Lower lobe of right lung (tissue), 2 donors: ENCODE results near the gene IMPDH2. TPM values are rescaled to one million over a fixed set of nuclear protein-coding genes. Genes with fewer than 3 reads are reported as not detected.

Experiments
- ATAC-seq, 2 donors: fragments of 200-7000 bp; cut with Tn5 transposase; one replicate each; pipeline ENCODE4 v1.9.1; 2020 to 2022; ENCODE audit warnings: mild to moderate bottlenecking in 2 of 2, moderate library complexity in 2 of 2
- DNase-seq: peaks from one replicate; pipeline ENCODE4 v3.0.0-alpha.2; 2020
- H3K27ac ChIP-seq: fragments of 200-600 bp; one replicate; pipeline ENCODE4 v1.8.0; 2022
- H3K27me3 ChIP-seq: fragments of 200-600 bp; one replicate; pipeline ENCODE4 v1.8.0; 2022; ENCODE audit warnings: low read depth
- H3K36me3 ChIP-seq: fragments of 200-600 bp; one replicate; pipeline ENCODE4 v1.8.0; 2022; ENCODE audit warnings: mild to moderate bottlenecking
- H3K4me1 ChIP-seq: fragments of 200-600 bp; one replicate; pipeline ENCODE4 v1.8.0; 2022
- H3K4me3 ChIP-seq: fragments of 200-600 bp; one replicate; pipeline ENCODE4 v1.8.0; 2022; ENCODE audit warnings: mild to moderate bottlenecking
- H3K9me3 ChIP-seq: fragments of 200-600 bp; one replicate; pipeline ENCODE4 v1.8.0; 2022
- intact Hi-C: fragments of 100-400 bp; cut with DNase I; formaldehyde crosslinking; loops from one replicate; pipeline ENCODE4 v1.11.0; 2022
- microRNA-seq: library from miRNA; unstranded; fragments of <30 nt; microRNA quantifications from one replicate; pipeline ENCODE4 v1.2.0, GENCODE V29; 2020; ENCODE audit warnings: borderline number of aligned reads
- total RNA-seq: library from RNA; stranded (reverse); fragmentation: NEBNext Ultra II Directional; extraction: Animal tissue kit (Norgen Biotek cat#: 25700); gene quantifications from one replicate; pipeline ENCODE4 v1.2.1, GENCODE V29; 2021
- TF ChIP-seq, protein P1 (sequence below): fragments of 200-600 bp; IDR thresholded peaks from one replicate; pipeline ENCODE4 v1.8.0; 2022; ENCODE audit warnings: antibody characterized with exemption, mild to moderate bottlenecking
- donor health status: DM: no; HTN: yes; CAD: no; lungs with severe emphysema.

The IMPDH2 gene
- total RNA-seq, 1 donor from 2014 or later: 112 TPM

DNA sequence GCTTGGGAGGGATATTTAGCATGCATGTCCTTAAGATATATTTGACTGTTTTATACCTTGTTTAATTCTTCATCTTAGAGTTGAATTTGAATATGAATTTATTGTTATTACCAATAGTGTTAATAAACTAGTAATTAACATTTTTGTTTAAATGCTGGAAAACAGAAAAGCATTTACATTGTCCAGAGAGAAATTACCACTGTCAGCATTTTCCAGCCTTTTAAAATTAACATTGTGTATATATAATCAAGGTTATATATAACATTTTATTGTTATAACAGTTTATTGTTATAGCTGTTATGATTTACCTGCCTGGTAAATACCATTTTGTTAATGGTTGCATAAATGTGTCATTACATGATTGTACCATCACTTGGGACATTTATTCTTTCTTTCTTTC, 47.2 kb downstream of the IMPDH2 start:
- Histone ChIP-seq H3K27ac (no peak overlapping the region), H3K36me3 (peaks cover 89% of the 10 kb centered on the region), H3K4me1 (no peaks in the 10 kb centered on the region), H3K4me3 (no peak overlapping the region), H3K9me3 (no peaks in the 10 kb centered on the region), H3K27me3 (no peaks in the 10 kb centered on the region)
- TF ChIP-seq, protein P1, sequence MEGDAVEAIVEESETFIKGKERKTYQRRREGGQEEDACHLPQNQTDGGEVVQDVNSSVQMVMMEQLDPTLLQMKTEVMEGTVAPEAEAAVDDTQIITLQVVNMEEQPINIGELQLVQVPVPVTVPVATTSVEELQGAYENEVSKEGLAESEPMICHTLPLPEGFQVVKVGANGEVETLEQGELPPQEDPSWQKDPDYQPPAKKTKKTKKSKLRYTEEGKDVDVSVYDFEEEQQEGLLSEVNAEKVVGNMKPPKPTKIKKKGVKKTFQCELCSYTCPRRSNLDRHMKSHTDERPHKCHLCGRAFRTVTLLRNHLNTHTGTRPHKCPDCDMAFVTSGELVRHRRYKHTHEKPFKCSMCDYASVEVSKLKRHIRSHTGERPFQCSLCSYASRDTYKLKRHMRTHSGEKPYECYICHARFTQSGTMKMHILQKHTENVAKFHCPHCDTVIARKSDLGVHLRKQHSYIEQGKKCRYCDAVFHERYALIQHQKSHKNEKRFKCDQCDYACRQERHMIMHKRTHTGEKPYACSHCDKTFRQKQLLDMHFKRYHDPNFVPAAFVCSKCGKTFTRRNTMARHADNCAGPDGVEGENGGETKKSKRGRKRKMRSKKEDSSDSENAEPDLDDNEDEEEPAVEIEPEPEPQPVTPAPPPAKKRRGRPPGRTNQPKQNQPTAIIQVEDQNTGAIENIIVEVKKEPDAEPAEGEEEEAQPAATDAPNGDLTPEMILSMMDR: no peak
- intact Hi-C loops: no loop called here
- DNase-seq: no peak
- ATAC-seq: no peak

DNA sequence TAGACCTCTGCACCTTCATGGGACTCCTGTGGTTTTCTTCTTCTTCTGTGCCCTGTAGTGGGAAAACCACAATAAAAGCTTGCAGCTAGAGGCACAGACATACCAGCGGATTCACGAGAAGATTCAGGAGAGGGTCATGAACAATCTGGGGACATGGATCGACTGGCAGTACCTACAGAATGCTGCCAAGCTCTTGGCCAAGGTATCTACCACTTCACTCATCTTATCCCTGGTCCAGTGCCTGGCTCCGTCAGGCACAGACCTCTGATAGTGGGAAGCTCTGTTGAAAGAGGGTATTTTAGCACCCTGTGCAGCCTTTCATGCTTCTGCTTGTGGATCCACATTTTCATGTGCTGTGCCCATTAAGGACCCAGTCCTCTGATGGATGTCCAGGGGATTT, 48.9 kb downstream of the IMPDH2 start:
- no peaks in the 10 kb centered on the region for H3K9me3 ChIP-seq
- ATAC-seq (no peak), DNase-seq (no peak)
- TF ChIP-seq, protein P1: no peak
- intact Hi-C loops: no loop called here
- H3K4me3 ChIP-seq: no peak overlapping the region
- no peak overlapping the region for H3K27ac ChIP-seq
- H3K27me3 ChIP-seq: no peaks in the 10 kb centered on the region
- no peaks in the 10 kb centered on the region for H3K4me1 ChIP-seq
- H3K36me3 ChIP-seq: peaks cover 97% of the 10 kb centered on the region

DNA sequence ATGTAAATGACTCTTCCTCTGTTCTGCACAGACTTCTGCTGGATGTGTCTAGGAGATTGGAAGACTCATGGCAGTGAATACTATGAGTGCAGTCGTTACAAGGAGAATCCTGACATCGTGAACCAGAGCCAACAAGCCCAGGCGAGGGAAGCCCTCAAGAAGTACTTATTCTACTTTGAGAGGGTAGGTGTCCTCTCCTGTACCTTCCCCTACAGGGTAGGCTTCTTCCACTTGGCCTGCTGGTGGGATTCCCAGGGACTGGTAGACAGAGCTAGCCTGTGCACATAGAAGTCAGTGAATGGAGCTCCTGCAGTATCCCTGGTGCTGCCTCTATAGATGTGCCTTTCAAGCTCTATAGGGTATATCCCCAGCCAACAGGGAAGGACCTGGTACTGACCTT, 49.7 kb downstream of the IMPDH2 start:
- Histone ChIP-seq H3K4me3 (no peak overlapping the region), H3K27ac (no peak overlapping the region), H3K4me1 (no peaks in the 10 kb centered on the region), H3K9me3 (no peaks in the 10 kb centered on the region), H3K27me3 (no peaks in the 10 kb centered on the region), H3K36me3 (peaks cover 98% of the 10 kb centered on the region)
- ATAC-seq (no peak), DNase-seq (no peak)
- TF ChIP-seq, protein P1: no peak
- intact Hi-C loops: no loop called here

Small RNAs within 50 kb of the gene (microRNA-seq; reads per million reads assigned to microRNA genes)
- gene MIR191 (8,247 reads per million, percentile 95 among the genes with 10 or more reads in this experiment), gene MIR425 (1,551 reads per million, percentile 82 among the genes with 10 or more reads in this experiment)

Other genes starting within 250 kb of the IMPDH2 start
- 45.5 TPM for gene PRKAR2A, start 181.5 kb downstream of the IMPDH2 start, total RNA-seq
- gene SLC25A20, start 130.5 kb downstream of the IMPDH2 start, total RNA-seq: 29.0 TPM
- 87.4 TPM for gene ARIH2, start 110.6 kb downstream of the IMPDH2 start, total RNA-seq
- 44.0 TPM for gene P4HTM, start 39.2 kb downstream of the IMPDH2 start, total RNA-seq
- 157 TPM for gene WDR6, start 22.0 kb downstream of the IMPDH2 start, total RNA-seq
- 28.1 TPM for gene DALRD3, start 10.8 kb downstream of the IMPDH2 start, total RNA-seq
- 85.6 TPM for gene NDUFAF3, start 7.3 kb downstream of the IMPDH2 start, total RNA-seq
- 85.4 TPM for gene QRICH1, start 64.7 kb upstream of the IMPDH2 start, total RNA-seq
- 198 TPM for gene QARS1, start 75.4 kb upstream of the IMPDH2 start, total RNA-seq
- gene USP19, start 91.4 kb upstream of the IMPDH2 start, total RNA-seq: 60.4 TPM
- 410 TPM for gene LAMB2, start 103.7 kb upstream of the IMPDH2 start, total RNA-seq
- 23.4 TPM for gene CCDC71, start 136.9 kb upstream of the IMPDH2 start, total RNA-seq
- 34.8 TPM for gene KLHDC8B, start 142.2 kb upstream of the IMPDH2 start, total RNA-seq
- gene C3orf62, start 247.8 kb upstream of the IMPDH2 start, total RNA-seq: 10.0 TPM